HG03064 (cell line): ENCODE results near the gene TMEM255B.
"Not testable (repeated sequence)": the region's sequence is repeated elsewhere in the genome, so short reads cannot be mapped to it uniquely, and the experiment has no call there.

Experiments used
- ATAC-seq: cut with Tn5 transposase; IDR thresholded peaks from one replicate; pipeline ENCODE4 v1.9.1; 2021; ENCODE audit warnings: low read depth; ENCODE audit not compliant: unreplicated experiment

TMEM255B gene

DNA sequence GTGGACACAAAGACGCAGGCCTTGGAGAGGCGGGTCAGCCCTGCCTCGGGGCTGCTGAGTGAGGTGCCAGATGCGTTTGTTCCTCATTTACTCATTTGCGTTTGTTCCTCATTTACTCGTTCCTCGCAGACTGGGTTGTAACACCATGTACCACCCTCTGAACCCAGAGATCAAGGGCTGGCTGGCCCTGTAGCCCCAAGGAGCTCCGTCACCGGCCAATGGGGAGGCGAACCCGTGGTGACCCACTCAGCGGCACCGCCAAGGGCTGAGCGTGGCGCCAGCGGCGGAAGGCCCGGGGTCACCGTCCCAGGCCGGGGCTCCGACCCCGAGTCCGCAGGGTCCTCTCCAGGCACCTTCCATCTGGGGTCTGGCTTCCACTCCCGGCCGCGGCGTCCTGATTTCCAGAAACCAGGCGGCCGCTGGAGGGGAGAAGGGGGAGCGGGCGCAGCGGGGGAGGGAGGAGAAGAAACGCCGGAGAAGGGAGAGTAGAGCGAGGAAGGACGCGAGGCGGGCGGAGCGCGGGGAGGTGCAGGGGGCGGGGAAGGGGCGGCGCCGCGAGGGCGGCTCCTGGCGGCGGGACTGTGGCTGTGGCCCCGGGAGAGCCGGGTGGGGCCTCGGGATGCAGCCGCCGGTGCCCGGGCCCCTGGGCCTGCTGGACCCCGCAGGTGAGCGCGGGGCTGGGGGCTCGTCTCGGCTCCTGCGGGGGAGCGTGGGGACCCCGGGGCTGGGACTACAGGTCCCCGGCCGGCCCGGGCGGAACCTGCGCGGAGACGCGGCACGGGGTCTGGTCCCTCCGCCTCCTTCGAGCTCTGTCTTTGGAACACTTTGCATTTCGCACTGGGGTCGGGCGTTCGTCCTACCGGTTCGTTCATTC lies at the start of gene TMEM255B:
Gene TMEM255B (plus strand): TSS at position 576 of the 874 bp plus-strand sequence. CDS start 44 bp downstream, at position 620.
- ATAC-seq, result peak; percentile 94

GRCh38 chr13:113722921-113723320 lies 36.1 kb upstream of the TMEM255B start:
- ATAC-seq, result no peak

DNA sequence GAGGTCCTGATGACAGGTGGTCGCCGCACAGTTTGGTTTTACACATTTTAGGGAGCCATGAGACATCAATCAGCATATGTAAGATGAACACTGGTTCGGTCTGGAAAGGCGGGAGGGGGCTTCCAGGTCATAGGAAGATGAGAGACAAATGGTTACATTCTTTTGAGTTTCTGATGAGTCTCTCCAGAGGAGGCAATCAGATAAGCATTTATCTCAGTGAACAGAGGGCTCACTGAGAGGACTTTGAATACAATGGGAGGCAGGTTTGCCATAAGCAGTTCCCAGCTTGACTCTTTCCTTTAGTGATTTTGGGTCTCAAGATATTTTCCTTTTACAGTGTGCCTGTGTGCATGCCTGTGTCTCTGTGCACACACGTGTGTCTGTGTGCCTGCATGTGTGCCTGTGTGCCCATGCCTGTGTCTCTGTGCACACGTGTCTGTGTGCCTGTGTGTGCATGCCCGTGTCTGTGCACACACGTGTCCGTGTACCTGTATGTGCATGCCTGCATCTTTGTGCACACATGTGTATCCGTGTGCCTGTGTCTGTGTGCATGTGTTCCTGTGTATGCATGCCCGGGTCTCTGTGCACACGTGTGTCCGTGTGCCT lies 35.5 kb upstream of the TMEM255B start:
- ATAC-seq, result no peak

DNA sequence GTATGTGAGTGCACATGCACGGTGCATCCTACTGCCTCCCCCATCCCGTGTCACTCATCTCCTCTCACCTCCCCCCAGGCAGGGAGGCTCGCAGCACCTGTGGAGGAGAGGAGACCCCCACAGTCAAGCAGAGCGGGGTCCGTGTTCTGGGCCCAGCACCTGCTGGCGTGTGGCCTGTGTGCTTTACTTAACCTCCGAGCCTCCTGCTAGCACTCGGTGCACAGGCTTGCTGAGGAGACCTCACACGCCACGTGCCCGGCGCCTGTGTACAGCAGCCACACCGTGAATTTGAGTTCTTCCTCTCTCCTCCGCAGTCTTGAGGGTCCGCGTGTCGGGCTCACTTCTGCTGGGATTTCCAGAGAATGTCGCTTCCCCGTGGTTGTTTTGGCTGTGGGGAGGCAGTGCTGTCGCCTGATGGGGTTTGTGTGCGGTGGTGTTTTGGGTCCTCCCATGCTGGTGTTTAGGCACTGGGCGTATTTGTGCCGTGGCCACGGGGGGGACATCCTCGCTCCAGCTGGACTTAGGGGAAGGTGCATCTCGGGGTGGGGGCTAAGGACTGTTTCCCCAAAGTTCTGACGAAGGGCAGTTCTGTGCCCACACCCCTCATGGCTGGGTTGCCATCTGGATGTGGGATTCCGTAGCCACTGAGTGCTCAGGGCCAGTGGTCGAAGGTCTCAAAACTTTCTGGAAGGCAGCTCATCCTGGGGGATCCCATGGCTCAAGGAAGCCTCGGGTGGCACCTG lies 34.8 kb upstream of the TMEM255B start:
- ATAC-seq, result no peak

DNA sequence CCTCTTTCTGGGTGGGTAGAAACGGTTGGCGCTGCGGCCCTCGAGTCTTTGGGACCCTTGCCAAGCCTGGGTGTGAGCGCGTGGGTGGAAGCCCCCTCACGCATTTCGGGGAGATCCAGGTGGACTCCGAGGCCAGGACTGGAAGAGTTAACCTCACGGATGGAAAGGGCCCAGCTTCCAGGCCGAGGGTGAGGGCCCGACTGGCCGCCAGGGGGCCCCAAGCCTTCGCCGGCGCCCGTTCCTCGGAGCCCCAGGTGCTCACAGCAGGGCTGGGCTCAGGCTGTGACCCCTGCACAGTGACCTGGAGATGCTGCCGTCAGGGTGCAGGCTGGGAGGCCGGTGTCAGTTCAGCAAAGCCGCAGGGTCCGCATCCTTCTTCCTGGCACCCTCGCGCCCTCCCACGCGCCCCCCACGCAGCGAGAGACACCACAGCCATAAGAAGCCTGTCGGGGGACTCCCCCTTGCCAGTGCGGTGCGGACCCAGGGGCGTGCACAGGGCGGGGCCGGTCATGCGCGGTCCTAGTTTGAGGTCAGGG lies 34.2 kb upstream of the TMEM255B start:
- peak; percentile 95 for ATAC-seq

DNA sequence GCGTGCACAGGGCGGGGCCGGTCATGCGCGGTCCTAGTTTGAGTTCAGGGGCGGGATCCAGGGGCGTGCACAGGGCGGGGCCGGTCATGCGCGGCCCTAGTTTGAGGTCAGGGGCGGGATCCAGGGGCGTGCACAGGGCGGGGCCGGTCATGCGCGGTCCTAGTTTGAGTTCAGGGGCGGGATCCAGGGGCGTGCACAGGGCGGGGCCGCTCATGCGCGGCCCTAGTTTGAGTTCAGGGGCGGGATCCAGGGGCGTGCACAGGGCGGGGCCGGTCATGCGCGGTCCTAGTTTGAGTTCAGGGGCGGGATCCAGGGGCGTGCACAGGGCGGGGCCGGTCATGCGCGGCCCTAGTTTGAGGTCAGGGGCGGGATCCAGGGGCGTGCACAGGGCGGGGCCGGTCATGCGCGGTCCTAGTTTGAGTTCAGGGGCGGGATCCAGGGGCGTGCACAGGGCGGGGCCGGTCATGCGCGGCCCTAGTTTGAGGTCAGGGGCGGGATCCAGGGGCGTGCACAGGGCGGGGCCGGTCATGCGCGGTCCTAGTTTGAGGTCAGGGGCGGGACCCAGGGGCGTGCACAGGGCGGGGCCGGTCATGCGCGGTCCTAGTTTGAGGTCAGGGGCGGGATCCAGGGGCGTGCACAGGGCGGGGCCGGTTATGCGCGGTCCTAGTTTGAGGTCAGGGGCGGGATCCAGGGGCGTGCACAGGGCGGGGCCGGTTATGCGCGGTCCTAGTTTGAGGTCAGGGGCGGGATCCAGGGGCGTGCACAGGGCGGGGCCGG lies 33.5 kb upstream of the TMEM255B start:
- ATAC-seq, result not testable (repeated sequence)

DNA sequence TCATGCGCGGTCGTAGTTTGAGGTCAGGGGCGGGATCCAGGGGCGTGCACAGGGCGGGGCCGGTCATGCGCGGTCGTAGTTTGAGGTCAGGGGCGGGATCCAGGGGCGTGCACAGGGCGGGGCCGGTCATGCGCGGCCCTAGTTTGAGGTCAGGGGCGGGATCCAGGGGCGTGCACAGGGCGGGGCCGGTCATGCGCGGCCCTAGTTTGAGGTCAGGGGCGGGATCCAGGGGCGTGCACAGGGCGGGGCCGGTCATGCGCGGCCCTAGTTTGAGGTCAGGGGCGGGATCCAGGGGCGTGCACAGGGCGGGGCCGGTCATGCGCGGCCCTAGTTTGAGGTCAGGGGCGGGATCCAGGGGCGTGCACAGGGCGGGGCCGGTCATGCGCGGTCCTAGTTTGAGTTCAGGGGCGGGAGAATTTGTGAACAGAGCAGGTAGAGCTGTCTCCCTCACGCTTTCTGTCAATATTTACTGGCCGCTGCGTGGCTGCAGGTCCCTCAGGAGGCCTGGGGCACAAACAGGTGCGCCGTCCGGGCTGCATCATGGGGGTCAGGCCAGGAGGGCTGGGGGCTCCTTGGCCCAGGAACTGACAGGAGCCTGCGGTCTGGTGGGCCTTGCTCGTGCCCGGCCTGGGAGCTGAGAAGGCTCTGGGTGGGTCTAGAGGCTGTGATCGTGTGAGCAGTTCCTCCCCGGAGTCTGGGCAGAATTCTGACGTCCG lies 32.8 kb upstream of the TMEM255B start:
- not testable (repeated sequence) for ATAC-seq

- ATAC-seq, result no peak
These were observed 32.0 kb upstream of the TMEM255B start for GRCh38 chr13:113726961-113727411.

DNA sequence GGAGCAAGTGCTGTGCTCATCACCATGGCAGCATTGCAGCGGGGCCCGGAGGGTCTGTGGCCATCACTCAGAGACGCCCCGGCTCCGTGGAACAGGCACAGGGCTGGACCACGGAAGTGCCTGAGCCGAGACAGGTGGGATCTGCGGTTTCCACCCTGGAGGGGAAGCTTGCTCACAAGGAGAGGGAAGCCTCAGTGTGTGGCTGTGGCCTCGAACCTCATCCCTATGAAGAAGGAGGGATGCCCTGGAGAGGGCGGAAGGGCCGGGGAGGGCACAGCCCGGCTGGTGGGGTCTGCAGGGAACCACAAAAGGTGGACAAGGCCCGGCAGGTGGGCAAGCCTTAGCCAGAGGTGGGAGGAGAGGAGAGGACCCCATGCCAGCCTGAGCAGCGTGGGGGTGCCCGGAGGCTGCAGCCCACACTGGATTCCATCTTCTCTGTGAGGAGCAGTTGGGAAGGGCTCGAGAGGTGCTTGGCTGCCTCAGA lies 30.4 kb upstream of the TMEM255B start:
- no peak for ATAC-seq

GRCh38 chr13:113729187-113730019 lies 29.6 kb upstream of the TMEM255B start:
- ATAC-seq, result no peak

DNA sequence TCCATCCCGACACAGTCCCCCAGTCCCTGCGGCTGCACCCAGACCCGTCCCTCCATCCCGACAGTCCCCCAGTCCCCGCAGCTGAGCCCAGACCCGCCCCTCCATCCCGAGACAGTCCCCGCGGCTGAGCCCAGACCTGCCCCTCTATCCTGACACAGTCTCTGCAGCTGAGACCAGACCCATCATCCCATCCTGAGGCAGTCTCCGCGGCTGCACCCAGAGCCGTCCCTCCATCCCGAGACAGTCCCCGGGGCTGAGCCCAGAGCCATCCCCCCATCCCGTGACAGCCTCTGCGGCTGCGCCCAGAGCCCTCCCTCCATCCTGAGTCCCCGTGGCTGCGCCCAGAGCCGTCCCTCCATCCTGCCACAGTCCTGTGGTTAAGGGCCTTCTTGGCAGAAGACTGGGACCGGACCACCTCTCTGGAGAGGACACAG lies 28.8 kb upstream of the TMEM255B start:
- no peak for ATAC-seq

GRCh38 chr13:113730831-113731191 lies 28.2 kb upstream of the TMEM255B start:
- ATAC-seq, result no peak

DNA sequence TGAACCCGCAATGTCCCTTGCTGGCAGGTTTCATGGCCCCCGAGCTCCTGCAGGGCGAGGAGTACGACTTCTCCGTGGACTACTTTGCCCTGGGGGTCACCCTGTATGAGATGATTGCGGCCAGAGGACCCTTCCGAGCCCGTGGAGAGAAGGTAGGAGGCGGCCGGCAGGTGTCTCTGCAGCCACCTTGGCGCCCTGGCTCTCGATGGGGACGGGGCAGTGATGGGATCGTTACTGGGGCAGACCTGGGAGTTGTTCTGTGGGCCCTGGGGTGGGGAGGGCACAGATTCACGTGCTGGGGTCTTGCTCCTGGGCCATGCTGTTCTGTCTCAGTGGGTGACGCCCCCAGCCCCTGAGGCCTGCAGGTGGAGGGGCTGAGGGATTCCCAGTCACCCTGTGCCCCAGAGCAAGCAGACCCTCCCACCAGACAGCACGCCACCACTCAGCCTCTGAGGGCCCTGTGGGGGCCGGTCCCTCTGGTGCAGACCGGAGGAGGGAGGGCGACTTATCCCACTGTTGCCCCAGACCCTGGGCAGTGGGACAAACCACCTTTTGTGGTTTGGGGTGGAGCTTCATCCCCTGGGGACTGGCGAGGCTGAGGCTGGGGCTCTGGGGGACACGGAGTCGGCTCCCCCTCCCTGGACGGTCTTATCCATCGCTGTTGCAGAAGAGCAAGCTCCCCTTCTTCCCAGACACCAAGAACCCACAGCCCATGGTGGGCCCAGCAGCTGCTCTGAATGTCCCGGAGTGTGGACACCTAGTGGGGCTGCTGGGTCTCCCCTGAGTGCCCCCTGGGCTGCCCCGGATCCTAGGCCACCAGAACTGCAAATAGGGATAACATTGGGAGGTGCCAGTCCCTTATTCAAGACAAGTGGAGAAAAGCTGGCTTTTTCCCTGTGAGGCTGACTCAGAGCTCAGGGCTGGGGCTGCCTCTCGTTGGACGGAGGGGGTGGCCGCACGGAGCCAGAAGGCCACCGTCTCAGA lies 27.5 kb upstream of the TMEM255B start:
- ATAC-seq, result no peak

- ATAC-seq, result no peak
These were observed 26.7 kb upstream of the TMEM255B start for GRCh38 chr13:113732176-113732960.

GRCh38 chr13:113732961-113733950 lies 25.8 kb upstream of the TMEM255B start:
- ATAC-seq, result no peak
